A673 (cell line): ENCODE results near the gene FAM133A. TPM values are rescaled to one million over a fixed set of nuclear protein-coding genes. Genes with fewer than 3 reads are reported as not detected.

Source experiments
- BruUV-seq: library from RNA; stranded (reverse); fragments of 400-500 nt; replicated peaks from 2 replicates; lab custom pipeline; 2021; lab: Mats Ljungman, UMichigan
- CTCF ChIA-PET: fragments of 300-600 bp; sonication (Branson Sonifier 250); formaldehyde crosslinking; loops from one replicate; lab custom pipeline; 2022; ENCODE audit warnings: antibody characterized with exemption; lab: Charles Lee
- POLR2A ChIA-PET: fragments of 300-600 bp; sonication (Branson Sonifier 250); formaldehyde crosslinking; loops from one replicate; lab custom pipeline; 2022; ENCODE audit warnings: antibody characterized with exemption; ENCODE audit not compliant: low non-redundant PET; lab: Charles Lee
- DNase-seq: peaks from one replicate; pipeline ENCODE4 v3.0.0-alpha.2; 2015; ENCODE audit warnings: low spot score
- H3K27ac ChIP-seq: fragments of 200-600 bp; sonication (generic); 2 replicates; pipeline ENCODE4 v1.5.1; 2016; ENCODE audit warnings: mixed run types, low read depth, mild to moderate bottlenecking, mixed read lengths, antibody characterized with exemption, low read length; ENCODE audit not compliant: poor library complexity, severe bottlenecking
- H3K27me3 ChIP-seq: fragments of 200-600 bp; sonication (generic); replicated peaks from 2 replicates; pipeline ENCODE4 v1.6.1; 2017; ENCODE audit warnings: mixed run types, low read depth, mild to moderate bottlenecking, mixed read lengths, antibody characterized with exemption, low read length; ENCODE audit not compliant: insufficient read depth, poor library complexity
- H3K36me3 ChIP-seq: fragments of 200-600 bp; sonication (generic); 2 replicates; pipeline ENCODE4 v1.6.1; 2016; ENCODE audit warnings: mixed run types, mild to moderate bottlenecking, mixed read lengths, antibody characterized with exemption, low read length; ENCODE audit not compliant: insufficient read depth, poor library complexity, severe bottlenecking
- H3K4me1 ChIP-seq: fragments of 200-600 bp; sonication (generic); 2 replicates; pipeline ENCODE4 v1.6.1; 2017; ENCODE audit warnings: mixed run types, mild to moderate bottlenecking, mixed read lengths, antibody characterized with exemption, low read length; ENCODE audit not compliant: insufficient read depth, poor library complexity, severe bottlenecking
- H3K4me3 ChIP-seq: fragments of 200-600 bp; sonication (generic); 2 replicates; pipeline ENCODE4 v1.5.1; 2016; ENCODE audit warnings: low read depth, mixed run types, mild to moderate bottlenecking, mixed read lengths, low read length; ENCODE audit not compliant: poor library complexity, severe bottlenecking
- H3K9me3 ChIP-seq: fragments of 200-600 bp; sonication (generic); 2 replicates; pipeline ENCODE4 v1.6.1; 2016; ENCODE audit warnings: mixed run types, low read depth, mild to moderate bottlenecking, mixed read lengths, antibody characterized with exemption, low read length; ENCODE audit not compliant: poor library complexity, severe bottlenecking
- EZH2 ChIP-seq: fragments of 200-600 bp; sonication (generic); IDR thresholded peaks from 2 replicates; pipeline ENCODE4 v1.6.1; 2017; ENCODE audit warnings: borderline replicate concordance, low read depth, mild to moderate bottlenecking, mixed read lengths, antibody characterized with exemption, low read length; ENCODE audit not compliant: poor library complexity, severe bottlenecking
- intact Hi-C: fragments of 100-400 bp; cut with micrococcal nuclease; formaldehyde crosslinking; loops from one replicate; pipeline ENCODE4 v1.10.0; 2022; ENCODE audit not compliant: unreplicated experiment
- total RNA-seq: library from RNA; stranded (reverse); gene quantifications from 2 replicates; pipeline ENCODE4 v1.2.3, GENCODE V29; 2021
- TF ChIP-seq, protein P1 (sequence below): fragments of 300-800, 200-600 bp; sonication (generic); conservative IDR thresholded peaks from 2 replicates; pipeline ENCODE4 v1.5.1; 2017; ENCODE audit warnings: low read depth, mild to moderate bottlenecking, antibody characterized with exemption, low read length, moderate library complexity, mixed read lengths

FAM133A gene
- total RNA-seq, 1 experiment from 2014 or later, result not detected

DNA sequence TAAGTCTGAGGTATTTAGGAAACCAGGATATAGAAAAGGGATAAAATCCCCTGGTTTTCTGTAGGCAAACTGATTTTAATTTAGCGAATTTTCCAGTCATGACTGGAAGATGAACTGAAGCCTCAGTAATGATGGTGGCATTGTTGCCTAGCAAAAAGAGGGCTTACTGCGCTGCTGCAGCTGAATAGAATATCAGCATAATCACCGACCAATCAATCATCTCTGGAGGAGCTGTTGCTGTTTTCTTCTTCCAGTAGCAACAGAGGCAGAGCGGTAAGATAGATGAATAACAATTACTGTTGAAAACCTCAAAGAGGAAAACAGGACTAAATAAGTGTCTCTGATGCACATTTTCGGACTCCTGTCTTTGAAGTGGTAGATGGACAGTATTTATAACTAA, 86.2 kb downstream of the FAM133A start:
- intact Hi-C loops, result no loop called here
- H3K4me1 ChIP-seq, result no peaks in the 10 kb centered on the region
- no TSS peak for BruUV-seq
- no peaks in the 10 kb centered on the region for H3K27me3 ChIP-seq
- ChIA-PET POLR2A (no interaction called here), CTCF (no interaction called here)
- H3K4me3 ChIP-seq, result no peak overlapping the region
- TF ChIP-seq, protein P1, sequence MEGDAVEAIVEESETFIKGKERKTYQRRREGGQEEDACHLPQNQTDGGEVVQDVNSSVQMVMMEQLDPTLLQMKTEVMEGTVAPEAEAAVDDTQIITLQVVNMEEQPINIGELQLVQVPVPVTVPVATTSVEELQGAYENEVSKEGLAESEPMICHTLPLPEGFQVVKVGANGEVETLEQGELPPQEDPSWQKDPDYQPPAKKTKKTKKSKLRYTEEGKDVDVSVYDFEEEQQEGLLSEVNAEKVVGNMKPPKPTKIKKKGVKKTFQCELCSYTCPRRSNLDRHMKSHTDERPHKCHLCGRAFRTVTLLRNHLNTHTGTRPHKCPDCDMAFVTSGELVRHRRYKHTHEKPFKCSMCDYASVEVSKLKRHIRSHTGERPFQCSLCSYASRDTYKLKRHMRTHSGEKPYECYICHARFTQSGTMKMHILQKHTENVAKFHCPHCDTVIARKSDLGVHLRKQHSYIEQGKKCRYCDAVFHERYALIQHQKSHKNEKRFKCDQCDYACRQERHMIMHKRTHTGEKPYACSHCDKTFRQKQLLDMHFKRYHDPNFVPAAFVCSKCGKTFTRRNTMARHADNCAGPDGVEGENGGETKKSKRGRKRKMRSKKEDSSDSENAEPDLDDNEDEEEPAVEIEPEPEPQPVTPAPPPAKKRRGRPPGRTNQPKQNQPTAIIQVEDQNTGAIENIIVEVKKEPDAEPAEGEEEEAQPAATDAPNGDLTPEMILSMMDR, result no peak
- no peak for TF ChIP-seq EZH2
- no peaks in the 10 kb centered on the region for H3K36me3 ChIP-seq
- H3K27ac ChIP-seq, result no peak overlapping the region
- DNase-seq, result no peak
- H3K9me3 ChIP-seq, result no peaks in the 10 kb centered on the region

Other genes starting within 250 kb of the FAM133A start
- 0.17 TPM in 1 of 2 replicates, not detected in the other for gene NAP1L3, start 628 bp upstream of the FAM133A start, total RNA-seq